Measurements from ENCODE around the gene SIGLEC6.

SIGLEC6 gene

DNA sequence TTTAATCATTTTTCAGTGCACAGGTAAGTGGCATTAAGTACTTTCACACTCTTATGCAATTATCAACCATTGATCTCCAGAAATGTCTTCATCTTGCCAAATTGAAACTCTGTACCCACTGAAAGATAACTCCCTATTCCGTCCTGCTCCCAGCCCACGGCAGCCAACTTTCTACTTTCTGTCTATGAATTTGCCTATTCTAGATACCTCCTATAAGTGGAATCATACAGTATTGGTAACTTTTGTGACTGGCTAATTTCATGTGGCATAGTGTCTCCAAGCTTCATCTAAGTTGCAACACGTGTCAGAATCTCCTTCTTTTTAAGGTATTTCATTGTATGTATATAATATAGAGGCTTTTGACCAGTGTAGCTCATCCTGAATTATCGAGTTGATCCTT is 58.9 kb downstream of the SIGLEC6 start:
- DNase-seq = no peak

DNA sequence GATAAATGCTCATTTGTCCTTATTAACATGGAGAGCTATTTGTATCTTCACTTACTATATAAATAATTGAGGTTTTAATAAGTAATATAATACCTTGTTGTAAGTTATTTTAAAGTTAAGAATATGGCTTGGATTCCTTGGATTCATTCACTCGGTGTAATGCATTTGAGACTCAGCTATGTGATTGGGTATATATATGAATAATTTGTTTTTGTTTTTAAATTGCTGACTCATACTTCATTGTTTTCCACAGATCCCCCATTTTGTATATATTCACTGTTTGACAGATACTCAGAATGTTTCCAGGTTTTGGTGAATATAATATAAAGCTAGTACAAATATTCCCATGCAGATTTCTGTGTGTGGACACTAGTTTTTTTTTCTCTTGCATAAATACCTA is 59.9 kb downstream of the SIGLEC6 start:
- DNase-seq = no peak

DNA sequence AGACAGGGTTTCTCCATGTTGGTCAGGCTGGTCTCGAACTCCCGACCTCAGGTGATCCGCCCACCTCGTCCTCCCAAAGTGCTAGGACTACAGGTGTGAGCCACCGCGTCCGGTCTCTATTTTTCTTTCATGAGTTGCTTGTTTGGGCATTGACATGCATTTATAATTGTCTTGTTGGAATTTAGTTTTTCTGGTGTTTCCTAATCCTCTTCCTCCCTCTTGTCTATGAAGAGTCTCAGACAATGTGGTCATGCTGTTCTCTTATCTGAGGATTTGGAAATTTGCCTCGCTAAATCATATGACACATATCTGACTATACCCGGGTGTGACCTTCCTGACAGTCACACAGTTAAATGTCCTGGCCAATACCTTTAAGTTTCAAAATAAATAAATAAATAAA is 60.5 kb downstream of the SIGLEC6 start:
- no peak for DNase-seq

DNA sequence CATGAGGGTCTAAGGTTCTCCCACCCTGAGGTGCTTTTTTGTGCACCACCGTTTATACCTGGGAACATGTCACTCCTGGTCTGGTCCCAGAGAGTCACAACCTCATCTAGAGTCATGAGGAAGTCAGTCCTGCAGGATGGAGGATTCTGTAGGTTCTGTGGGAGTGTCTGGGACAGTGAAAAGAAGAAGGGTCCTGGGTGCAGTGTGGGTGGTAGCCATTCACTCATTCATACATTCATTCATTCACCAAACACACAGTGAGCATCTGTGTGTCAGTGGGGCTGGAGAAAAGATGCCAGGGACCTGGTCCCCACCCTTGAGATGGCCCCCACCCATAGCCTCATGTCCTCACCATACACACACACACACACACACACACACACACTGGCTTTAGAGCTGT is 61.8 kb downstream of the SIGLEC6 start:
- no peak for DNase-seq

DNA sequence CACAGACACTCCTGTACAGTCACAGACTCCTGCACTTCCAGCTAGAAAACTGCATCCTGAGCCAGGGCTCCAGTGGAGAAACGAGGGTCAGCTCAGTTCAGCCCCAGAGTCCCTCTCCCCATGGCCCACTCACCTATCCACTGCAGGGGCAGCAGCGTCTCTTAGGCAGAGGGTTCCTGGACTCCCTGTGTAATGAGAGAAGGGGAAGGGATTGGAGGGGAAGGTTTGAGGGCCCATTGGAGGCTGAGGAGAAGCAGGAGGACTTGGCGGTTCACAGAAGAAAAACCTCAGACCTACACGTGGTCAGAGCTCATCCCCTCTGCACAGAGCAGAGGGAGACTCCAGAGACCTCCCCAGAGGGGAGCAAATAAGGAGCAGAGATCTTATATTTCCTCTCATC is 62.3 kb downstream of the SIGLEC6 start:
- no peak for DNase-seq

DNA sequence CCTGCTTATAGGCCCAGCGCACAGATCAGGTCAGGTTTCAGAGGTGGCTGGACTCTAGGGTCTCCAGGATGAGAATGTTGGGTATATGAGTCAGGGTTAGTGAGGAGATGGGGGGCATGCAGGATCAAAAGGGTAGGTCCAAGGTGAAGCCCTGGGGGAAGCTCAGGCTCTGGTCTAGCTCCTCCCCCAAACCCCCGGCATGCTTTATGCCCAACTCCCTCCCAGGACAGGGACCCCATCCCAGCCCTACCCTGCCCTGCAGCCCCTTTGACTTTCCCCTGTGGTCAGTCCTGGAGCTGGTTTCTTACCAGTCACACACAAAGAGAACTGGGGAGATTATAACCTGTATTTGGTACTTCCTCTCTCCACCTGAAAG is 62.9 kb downstream of the SIGLEC6 start:
- DNase-seq = no peak

DNA sequence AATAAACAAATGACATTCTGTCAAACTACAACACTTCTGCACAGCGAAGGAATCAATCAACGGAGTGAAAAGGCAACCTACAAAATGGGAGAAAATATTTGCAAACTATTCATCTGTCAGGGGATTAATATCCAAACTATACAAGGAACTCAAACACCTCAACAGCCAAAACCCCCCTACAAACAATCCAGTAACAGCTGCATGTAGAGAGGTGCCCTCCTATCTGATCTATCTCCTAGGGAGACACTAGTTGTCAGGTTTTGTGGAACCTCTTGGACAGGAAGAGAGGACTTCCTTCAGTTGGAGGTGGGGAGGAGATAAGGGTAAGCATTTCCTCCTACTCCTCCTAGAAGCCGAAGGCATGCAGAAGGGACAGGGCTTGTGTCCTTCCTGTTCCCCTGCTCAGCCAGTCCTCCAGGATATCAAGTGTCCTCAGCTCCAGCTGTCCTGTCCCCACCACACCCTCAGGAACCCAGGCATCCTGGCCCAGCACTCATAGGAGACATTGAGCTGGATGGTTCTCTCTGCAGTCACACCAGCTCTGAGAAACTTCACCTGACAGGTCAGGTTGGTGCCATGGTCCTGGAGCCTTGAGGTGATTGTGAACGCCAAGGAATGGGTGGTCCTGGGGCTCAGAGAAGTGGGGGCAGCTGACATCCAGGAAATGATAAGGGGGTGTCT is 63.5 kb downstream of the SIGLEC6 start:
- DNase-seq = no peak

All from kidney glomerular epithelial cell (primary cell).